Stomach (tissue), 9 donors: ENCODE results near the gene GMEB2. TPM values are rescaled to one million over a fixed set of nuclear protein-coding genes. Genes with fewer than 3 reads are reported as not detected.
"Not testable (repeated sequence)": the region's sequence is repeated elsewhere in the genome, so short reads cannot be mapped to it uniquely, and the experiment has no call there.

Experiments used
- DNase-seq, 2 donors: peaks; one replicate each; pipeline versions ENCODE4 v3.0.0 to v3.0.0-alpha.2; 2013 to 2019
- H3K27ac ChIP-seq, 5 donors: fragments of 200-600 bp in 4 of 5; sonication (generic) in 4 of 5; one replicate each; pipeline ENCODE4 v1.5.1; 2013 to 2019; ENCODE audit warnings: mild to moderate bottlenecking in 1 of 5, moderate library complexity in 1 of 5
- H3K27me3 ChIP-seq, 3 donors: fragments of 200-600 bp; sonication (generic); one replicate each; pipeline ENCODE4 v1.5.1; 2017 to 2019; ENCODE audit warnings: mixed run types in 1 of 3
- H3K36me3 ChIP-seq, 4 donors: fragments of 200-600 bp; sonication (generic); 1 replicate in 3 of 4; 2 replicates in 1 of 4; pipeline ENCODE4 v1.5.1; 2016 to 2019
- H3K4me1 ChIP-seq, 4 donors: fragments of 200-600 bp; sonication (generic); one replicate each; pipeline ENCODE4 v1.5.1; 2016 to 2019
- H3K4me3 ChIP-seq, 4 donors: fragments of 200-600 bp; sonication (generic) in 3 of 4; one replicate each; pipeline ENCODE4 v1.5.1; 2016 to 2019; ENCODE audit warnings: mild to moderate bottlenecking in 1 of 4
- H3K9me3 ChIP-seq, 4 donors: fragments of 200-600 bp; sonication (generic); one replicate each; pipeline ENCODE4 v1.5.1; 2016 to 2019
- EP300 ChIP-seq: sonication (generic); formaldehyde crosslinking; IDR thresholded peaks from one replicate; pipeline ENCODE4 v1.6.1; 2017; ENCODE audit warnings: antibody characterized with exemption
- POLR2A ChIP-seq, 4 donors: fragments of 450-650 bp; IDR thresholded peaks; one replicate each; pipeline ENCODE4 v1.6.1; 2016; ENCODE audit warnings: antibody characterized with exemption in 4 of 4, control low read depth in 2 of 4, mild to moderate bottlenecking in 1 of 4, moderate library complexity in 1 of 4
- POLR2AphosphoS5 ChIP-seq, 3 donors: sonication (generic); formaldehyde crosslinking; IDR thresholded peaks; one replicate each; pipeline ENCODE4 v1.6.1; 2016; ENCODE audit warnings: antibody characterized with exemption in 3 of 3
- WGBS, 5 donors: extraction: QIAGEN DNeasy Blood & Tissue Kit in 3 of 5; methylation state at CpG; one replicate each; pipeline versions ENCODE4 v1.1.5 to v1.1.7; 2013 to 2018; 5-methylcytosine and 5-hydroxymethylcytosine counted together
- intact Hi-C: fragments of 100-400 bp; cut with DNase I; formaldehyde crosslinking; loops from one replicate; pipeline ENCODE4 v1.15.1; 2023; ENCODE audit warnings: low total_unique reads
- polyA plus RNA-seq, 3 donors: library from polyadenylated mRNA; stranded (reverse); fragments of 200-250 nt; gene quantifications; one replicate each; pipeline ENCODE4 v1.2.3, GENCODE V29; 2013
- total RNA-seq, 5 donors: library from RNA; depleted of rRNA; stranded (reverse); fragments of >200 nt; gene quantifications; one replicate each; pipeline versions ENCODE4 v1.1.0 to v1.2.3, GENCODE V29; 2014 to 2016
- TF ChIP-seq, protein P1 (sequence below), 7 experiments: fragments of 450-650 bp in 4 of 7; fragments of 200-600 bp in 3 of 7; sonication (generic) in 3 of 7; IDR thresholded peaks; one replicate each; pipeline ENCODE4 v1.5.1; 2016 to 2019; ENCODE audit warnings: antibody characterized with exemption in 7 of 7, control low read depth in 2 of 7, mild to moderate bottlenecking in 1 of 7
- donor health status: healthy with polysubstance abuse.
- donor health status: Bipolar disorder and iron deficiency.
- donor health status: healthy.

GMEB2 gene
- total and polyA plus RNA-seq, 8 donors = 1.8 to 20.4 (median 7.5) TPM

- Histone ChIP-seq H3K4me3 (peak overlapping the region; percentile 54 to 63 (median 60)), H3K4me1 (peaks cover 8 to 31% (median 21%) of the 10 kb centered on the region in 4 donors), H3K27ac (peak overlapping the region; percentile 82 to 92 (median 87)), H3K9me3 (no peaks in the 10 kb centered on the region), H3K27me3 (no peaks in the 10 kb centered on the region), H3K36me3 (no peaks in the 10 kb centered on the region)
- intact Hi-C loops = no loop called here
- WGBS, 5 donors = 1 to 14% (median 12%) methylated on average over 35 to 41 of the region's 47 CpGs
- DNase-seq = no peak
- TF ChIP-seq EP300 = no peak
- no peak for TF ChIP-seq POLR2A (IDR thresholded peaks at IDR 0.05)
- TF ChIP-seq, protein P1, sequence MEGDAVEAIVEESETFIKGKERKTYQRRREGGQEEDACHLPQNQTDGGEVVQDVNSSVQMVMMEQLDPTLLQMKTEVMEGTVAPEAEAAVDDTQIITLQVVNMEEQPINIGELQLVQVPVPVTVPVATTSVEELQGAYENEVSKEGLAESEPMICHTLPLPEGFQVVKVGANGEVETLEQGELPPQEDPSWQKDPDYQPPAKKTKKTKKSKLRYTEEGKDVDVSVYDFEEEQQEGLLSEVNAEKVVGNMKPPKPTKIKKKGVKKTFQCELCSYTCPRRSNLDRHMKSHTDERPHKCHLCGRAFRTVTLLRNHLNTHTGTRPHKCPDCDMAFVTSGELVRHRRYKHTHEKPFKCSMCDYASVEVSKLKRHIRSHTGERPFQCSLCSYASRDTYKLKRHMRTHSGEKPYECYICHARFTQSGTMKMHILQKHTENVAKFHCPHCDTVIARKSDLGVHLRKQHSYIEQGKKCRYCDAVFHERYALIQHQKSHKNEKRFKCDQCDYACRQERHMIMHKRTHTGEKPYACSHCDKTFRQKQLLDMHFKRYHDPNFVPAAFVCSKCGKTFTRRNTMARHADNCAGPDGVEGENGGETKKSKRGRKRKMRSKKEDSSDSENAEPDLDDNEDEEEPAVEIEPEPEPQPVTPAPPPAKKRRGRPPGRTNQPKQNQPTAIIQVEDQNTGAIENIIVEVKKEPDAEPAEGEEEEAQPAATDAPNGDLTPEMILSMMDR (IDR thresholded peaks at IDR 0.05) = no peak
- no peak for TF ChIP-seq POLR2AphosphoS5 (IDR thresholded peaks at IDR 0.05)
Observed at GRCh38 chr20:63641146-63641791, 14.4 kb upstream of the GMEB2 start.

GRCh38 chr20:63640686-63641085, 13.8 kb upstream of the GMEB2 start:
- H3K27ac ChIP-seq = peak overlapping the region in 4 of 5 donors; percentile 42 to 84 (median 76)
- H3K9me3 ChIP-seq, H3K27me3 ChIP-seq, intact Hi-C loops, H3K36me3 ChIP-seq: not testable (repeated sequence)
- H3K4me1 ChIP-seq = peaks cover 8 to 31% (median 21%) of the 10 kb centered on the region in 4 donors
- peak in 1 of 2 donors; percentile 21 for DNase-seq
- WGBS, 5 donors = 38 to 80% (median 49%) methylated on average over 1 to 17 of the region's 17 CpGs
- peak overlapping the region; percentile 27 to 63 (median 56) for H3K4me3 ChIP-seq

DNA sequence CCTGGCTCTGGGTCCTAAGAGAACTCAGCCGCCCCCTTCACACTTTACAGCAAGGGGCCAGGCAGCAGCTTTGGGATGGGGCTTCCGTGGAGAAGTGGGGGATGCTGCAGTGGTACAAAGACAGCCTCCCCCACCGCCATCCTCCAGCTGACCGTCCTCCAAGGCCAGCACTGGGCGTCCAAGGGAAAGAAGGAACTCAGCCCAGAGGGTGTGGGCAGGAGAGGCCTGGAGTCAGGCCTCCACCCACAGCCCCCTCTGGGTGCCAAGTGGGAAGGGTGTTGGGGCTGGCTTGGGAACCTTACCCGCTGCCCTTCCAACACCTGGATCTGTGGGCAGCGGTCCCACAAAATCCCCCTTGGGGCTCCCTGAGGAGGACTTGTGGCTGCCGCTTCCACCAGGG, 13.2 kb upstream of the GMEB2 start:
- WGBS, 5 donors = 75 to 88% (median 79%) methylated on average over 6 to 8 of the region's 8 CpGs
- H3K4me3 ChIP-seq = peak overlapping the region in 3 of 4 donors; percentile 27 to 63 (median 58)
- no peak for DNase-seq
- H3K36me3 ChIP-seq = no peaks in the 10 kb centered on the region
- no peaks in the 10 kb centered on the region for H3K9me3 ChIP-seq
- TF ChIP-seq EP300 (no peak), POLR2A (IDR thresholded peaks at IDR 0.05) (no peak), POLR2AphosphoS5 (IDR thresholded peaks at IDR 0.05) (no peak)
- TF ChIP-seq, protein P1 (IDR thresholded peaks at IDR 0.05) = no peak
- intact Hi-C loops = no loop called here
- no peaks in the 10 kb centered on the region for H3K27me3 ChIP-seq
- H3K27ac ChIP-seq = peak overlapping the region; percentile 8 to 84 (median 75)
- peaks cover 8 to 31% (median 21%) of the 10 kb centered on the region in 4 donors for H3K4me1 ChIP-seq

DNA sequence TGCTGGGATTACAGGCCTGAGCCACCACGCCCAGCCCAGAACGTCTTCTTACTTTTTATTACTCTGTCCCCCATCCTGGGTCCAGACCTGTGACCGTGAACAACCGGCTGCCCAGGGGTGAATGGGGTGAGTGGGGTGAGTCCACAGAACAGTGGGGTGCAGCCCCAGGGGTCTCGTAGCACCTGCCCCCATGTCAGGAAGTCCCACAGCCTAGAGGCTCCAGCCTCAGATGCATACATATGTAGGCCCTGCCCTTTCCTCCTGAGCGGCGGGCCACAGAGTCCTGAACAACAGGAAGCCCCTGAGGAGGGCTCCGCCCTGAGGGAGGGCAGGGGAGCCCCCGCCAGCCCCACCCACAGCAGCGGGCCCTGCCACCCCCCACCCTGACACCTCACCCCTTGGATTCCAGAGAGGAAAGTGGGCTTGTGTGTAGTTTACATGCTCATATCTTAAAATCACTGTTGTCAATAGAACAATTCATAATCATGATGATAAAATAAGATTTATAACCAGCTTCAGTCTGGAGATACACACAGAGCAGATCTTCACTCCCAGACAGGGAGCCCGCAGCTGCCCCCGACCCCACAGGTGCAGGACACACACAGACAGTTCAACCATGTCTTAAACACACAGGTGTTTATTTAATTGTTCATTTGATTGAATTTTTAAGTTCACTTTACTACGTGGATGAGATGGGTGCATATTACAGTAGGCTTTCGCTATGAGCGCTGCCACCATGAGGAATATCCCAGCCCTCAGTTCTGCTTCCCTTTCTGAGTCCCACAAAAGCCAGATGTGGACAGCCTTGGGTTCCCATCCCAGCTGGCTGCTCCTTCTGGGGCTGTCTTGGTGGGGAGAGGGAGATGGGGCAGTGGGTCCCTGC, 12.4 kb upstream of the GMEB2 start:
- Histone ChIP-seq H3K4me1 (peaks cover 8 to 31% (median 21%) of the 10 kb centered on the region in 4 donors), H3K27me3 (no peaks in the 10 kb centered on the region), H3K36me3 (no peaks in the 10 kb centered on the region), H3K27ac (peak overlapping the region; percentile 37 to 84 (median 75)), H3K4me3 (peak overlapping the region in 2 of 4 donors; percentile 27 to 63), H3K9me3 (no peaks in the 10 kb centered on the region)
- WGBS, 5 donors = 47 to 69% (median 55%) methylated on average over 12 to 15 of the region's 15 CpGs
- peak; percentile 43 to 67 for DNase-seq
- intact Hi-C loops = no loop called here
- TF ChIP-seq POLR2A (IDR thresholded peaks at IDR 0.05) = no peak
- TF ChIP-seq EP300 = no peak
- peak in 2 of 3 donors; percentile 22 to 33 for TF ChIP-seq POLR2AphosphoS5 (IDR thresholded peaks at IDR 0.05)

DNA sequence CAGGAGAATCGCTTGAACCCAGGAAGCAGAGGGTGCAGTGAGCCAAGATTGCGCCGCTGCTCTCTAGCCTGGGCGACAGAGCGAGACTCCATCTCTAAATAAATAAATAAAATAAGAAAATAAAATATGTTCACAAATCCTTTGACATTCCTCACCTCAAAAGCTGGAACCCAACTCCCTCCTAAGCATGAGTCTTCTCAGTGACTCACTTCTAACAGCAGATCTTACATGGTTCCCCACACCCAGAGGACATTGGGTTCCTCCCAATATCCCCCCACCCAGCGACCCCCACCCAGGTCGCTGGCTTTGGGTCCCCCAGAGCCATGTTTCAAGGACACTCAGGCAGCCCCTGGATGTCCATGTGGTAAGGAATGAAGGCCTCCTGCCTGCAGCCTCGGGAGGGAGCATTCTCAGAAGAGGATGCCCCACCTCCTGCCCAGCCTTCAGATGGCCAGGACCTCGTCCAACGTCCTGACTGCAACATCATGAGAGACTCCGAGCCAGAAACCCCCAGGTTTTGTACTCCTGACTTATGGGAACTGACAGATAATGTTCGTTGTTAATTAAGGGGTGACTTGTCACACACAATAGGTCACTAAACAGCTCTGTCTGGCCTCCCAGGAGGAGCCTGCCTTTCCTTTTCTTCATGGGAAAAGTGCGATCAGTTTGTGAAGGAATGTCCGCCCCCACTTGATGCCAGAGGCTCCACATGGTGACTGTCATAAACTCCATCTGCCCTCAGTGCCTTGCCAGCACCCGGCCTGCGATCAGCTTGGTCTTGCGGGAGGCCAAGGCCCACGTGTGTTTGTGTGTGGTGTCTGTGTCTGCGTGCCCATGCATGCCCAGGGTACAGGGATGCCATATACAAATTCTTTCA, 10.1 kb upstream of the GMEB2 start:
- TF ChIP-seq, protein P1 (IDR thresholded peaks at IDR 0.05) = no peak
- TF ChIP-seq EP300 (no peak), POLR2A (IDR thresholded peaks at IDR 0.05) (no peak), POLR2AphosphoS5 (IDR thresholded peaks at IDR 0.05) (no peak)
- intact Hi-C loops = no loop called here
- peaks cover 0 to 20% (median 8%) of the 10 kb centered on the region in 4 donors for H3K4me1 ChIP-seq
- H3K9me3 ChIP-seq = no peaks in the 10 kb centered on the region
- no peaks in the 10 kb centered on the region for H3K36me3 ChIP-seq
- H3K4me3 ChIP-seq = no peak overlapping the region
- 67 to 77% (median 76%) methylated on average over 19 of the region's 19 CpGs for WGBS, 5 donors
- no peaks in the 10 kb centered on the region for H3K27me3 ChIP-seq
- peak overlapping the region in 1 of 5 donors; percentile 58 for H3K27ac ChIP-seq
- no peak for DNase-seq
